Ovary (tissue), 3 donors: ENCODE data around the gene PPP1R13B.

Experiments used
- CTCF ChIP-seq, 3 donors: fragments of 450-650 bp in 2 of 3; fragments of 200-600 bp in 1 of 3; IDR thresholded peaks; one replicate each; pipeline versions ENCODE4 v1.5.1 to v1.8.0; 2016 to 2022; ENCODE audit warnings: antibody characterized with exemption in 3 of 3, mild to moderate bottlenecking in 1 of 3
- POLR2A ChIP-seq: fragments of 450-650 bp; IDR thresholded peaks from one replicate; pipeline ENCODE4 v1.6.1; 2017; ENCODE audit warnings: antibody characterized with exemption, mild to moderate bottlenecking, moderate library complexity
- donor health status: DM: no; HTN: no; CAD: no.

GRCh38 chr14:103755060-103755459 lies 92.3 kb downstream of the PPP1R13B start:
- TF ChIP-seq CTCF (IDR thresholded peaks at IDR 0.05), result no peak
- no peak for TF ChIP-seq POLR2A
